Erythroblast (primary cell): ENCODE data around the gene NACAD.

Experiments used
- GATA1 ChIP-seq: IDR thresholded peaks from 2 replicates; pipeline ENCODE4 v1.6.1; 2011; ENCODE audit warnings: low read depth, mild to moderate bottlenecking, control low read depth, low read length, moderate library complexity
- POLR2A ChIP-seq: IDR thresholded peaks from 2 replicates; pipeline ENCODE4 v1.6.1; 2011; ENCODE audit warnings: mild to moderate bottlenecking, low read length

DNA sequence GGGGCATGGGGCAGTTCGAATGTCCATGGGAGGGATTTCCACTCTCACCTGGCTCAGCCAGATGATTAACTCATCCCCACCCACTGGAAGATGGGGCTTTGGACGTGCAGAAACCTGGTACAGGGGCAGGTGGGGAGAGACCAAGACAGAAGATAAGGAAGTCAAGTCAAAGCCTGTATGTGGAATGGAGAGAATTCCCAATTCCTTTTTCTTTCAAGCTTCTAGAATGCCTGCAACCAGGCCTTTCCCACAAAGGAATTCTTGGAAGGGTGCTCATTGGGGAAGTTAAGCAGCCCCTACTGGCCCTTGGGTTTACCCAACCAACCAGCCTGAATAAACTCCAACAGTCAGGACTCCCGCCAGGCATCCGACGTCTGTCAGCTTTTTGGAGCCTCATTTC, 49.7 kb downstream of the NACAD start:
- no peak for TF ChIP-seq POLR2A
- no peak for TF ChIP-seq GATA1
